Calu3 (cell line): Measurements from ENCODE around the gene KLHDC4. TPM values are rescaled to one million over a fixed set of nuclear protein-coding genes. Genes with fewer than 3 reads are reported as not detected.

Experiments
- BruUV-seq: library from RNA; stranded (reverse); fragments of 400-500 nt; replicated peaks from 2 replicates; lab custom pipeline; 2021; lab: Mats Ljungman, UMichigan
- CTCF ChIA-PET: fragments of 300-600 bp; sonication (Branson Sonifier 250); formaldehyde crosslinking; loops from one replicate; lab custom pipeline; 2022; ENCODE audit warnings: antibody characterized with exemption; lab: Charles Lee
- DNase-seq: peaks from one replicate; pipeline ENCODE4 v3.0.0; 2022
- H3K27ac Mint-ChIP-seq: one replicate; pipeline ENCODE4 v1.8.0; 2022; ENCODE audit warnings: mixed read lengths; ENCODE audit not compliant: unreplicated experiment
- H3K27me3 Mint-ChIP-seq: one replicate; pipeline ENCODE4 v1.8.0; 2022; ENCODE audit warnings: mixed read lengths; ENCODE audit not compliant: unreplicated experiment
- H3K36me3 Mint-ChIP-seq: one replicate; pipeline ENCODE4 v1.8.0; 2022; ENCODE audit warnings: mild to moderate bottlenecking, moderate library complexity, mixed read lengths; ENCODE audit not compliant: insufficient read depth, unreplicated experiment
- H3K4me1 Mint-ChIP-seq: one replicate; pipeline ENCODE4 v1.8.0; 2022; ENCODE audit warnings: mild to moderate bottlenecking, low read depth, mixed read lengths; ENCODE audit not compliant: unreplicated experiment
- H3K4me3 Mint-ChIP-seq: one replicate; pipeline ENCODE4 v1.8.0; 2022; ENCODE audit warnings: mild to moderate bottlenecking, low read depth, moderate library complexity, mixed read lengths; ENCODE audit not compliant: unreplicated experiment
- H3K9me3 Mint-ChIP-seq: one replicate; pipeline ENCODE4 v1.8.0; 2022; ENCODE audit warnings: low read depth, mixed read lengths; ENCODE audit not compliant: unreplicated experiment
- intact Hi-C: fragments of 100-400 bp; cut with micrococcal nuclease; formaldehyde crosslinking; loops from one replicate; pipeline ENCODE4 v1.10.0; 2022; ENCODE audit not compliant: unreplicated experiment
- total RNA-seq: library from RNA; stranded (reverse); gene quantifications from 2 replicates; pipeline ENCODE4 v1.2.3, GENCODE V29; 2022
- TF ChIP-seq, protein P1 (sequence below): fragments of 200-600 bp; IDR thresholded peaks from one replicate; pipeline ENCODE4 v1.8.0; 2022; ENCODE audit warnings: antibody characterized with exemption; ENCODE audit not compliant: unreplicated experiment

The KLHDC4 gene
- total RNA-seq, 1 experiment from 2014 or later = 106 TPM

DNA sequence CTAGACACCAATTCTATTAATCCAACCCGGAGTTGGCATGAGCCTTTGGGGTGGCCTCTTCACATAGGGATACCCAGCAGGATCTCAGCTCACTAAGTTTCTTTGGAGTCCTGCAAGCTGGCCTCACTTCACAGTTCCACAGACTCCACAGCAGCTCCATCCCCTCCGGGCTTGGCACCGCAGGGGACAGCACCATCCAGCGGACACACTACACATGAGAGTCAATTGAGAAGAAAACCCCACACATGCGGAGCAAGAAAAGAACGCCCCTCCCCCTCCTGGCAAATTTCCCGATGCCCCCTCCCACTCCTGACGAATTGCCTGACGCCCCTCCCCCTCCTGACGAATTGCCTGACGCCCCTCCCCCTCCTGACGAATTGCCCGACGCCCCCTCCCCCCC, 31.1 kb downstream of the KLHDC4 start:
- intact Hi-C loops = no loop called here
- CTCF ChIA-PET = no interaction called here
- Mint-ChIP-seq H3K4me1 (no peaks in the 10 kb centered on the region), H3K27me3 (no peaks in the 10 kb centered on the region), H3K4me3 (no peak overlapping the region), H3K36me3 (peaks cover 30% of the 10 kb centered on the region), H3K27ac (no peak overlapping the region), H3K9me3 (no peaks in the 10 kb centered on the region)
- no TSS peak for BruUV-seq
- no peak for DNase-seq
- TF ChIP-seq, protein P1, sequence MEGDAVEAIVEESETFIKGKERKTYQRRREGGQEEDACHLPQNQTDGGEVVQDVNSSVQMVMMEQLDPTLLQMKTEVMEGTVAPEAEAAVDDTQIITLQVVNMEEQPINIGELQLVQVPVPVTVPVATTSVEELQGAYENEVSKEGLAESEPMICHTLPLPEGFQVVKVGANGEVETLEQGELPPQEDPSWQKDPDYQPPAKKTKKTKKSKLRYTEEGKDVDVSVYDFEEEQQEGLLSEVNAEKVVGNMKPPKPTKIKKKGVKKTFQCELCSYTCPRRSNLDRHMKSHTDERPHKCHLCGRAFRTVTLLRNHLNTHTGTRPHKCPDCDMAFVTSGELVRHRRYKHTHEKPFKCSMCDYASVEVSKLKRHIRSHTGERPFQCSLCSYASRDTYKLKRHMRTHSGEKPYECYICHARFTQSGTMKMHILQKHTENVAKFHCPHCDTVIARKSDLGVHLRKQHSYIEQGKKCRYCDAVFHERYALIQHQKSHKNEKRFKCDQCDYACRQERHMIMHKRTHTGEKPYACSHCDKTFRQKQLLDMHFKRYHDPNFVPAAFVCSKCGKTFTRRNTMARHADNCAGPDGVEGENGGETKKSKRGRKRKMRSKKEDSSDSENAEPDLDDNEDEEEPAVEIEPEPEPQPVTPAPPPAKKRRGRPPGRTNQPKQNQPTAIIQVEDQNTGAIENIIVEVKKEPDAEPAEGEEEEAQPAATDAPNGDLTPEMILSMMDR = no peak

DNA sequence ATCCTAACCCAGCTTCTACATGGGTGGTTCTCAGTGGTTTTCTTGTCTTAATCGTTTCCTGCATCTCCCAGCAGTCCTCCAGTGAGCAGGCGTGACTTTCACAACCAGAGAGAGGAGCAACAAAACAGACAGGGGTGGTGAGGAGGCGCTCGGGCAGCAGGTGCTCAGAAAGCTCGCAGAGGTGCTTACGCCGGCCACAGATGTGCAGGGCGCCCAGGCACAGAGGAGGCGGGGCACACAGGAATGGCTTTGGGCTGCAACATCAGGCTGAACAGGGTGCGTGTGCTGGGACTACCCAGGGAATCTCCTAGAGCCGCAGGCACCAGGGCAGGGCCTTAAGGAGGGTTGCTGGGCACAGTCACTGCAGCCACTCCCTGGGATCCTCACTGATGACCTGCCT, 32.6 kb downstream of the KLHDC4 start:
- Mint-ChIP-seq H3K27me3 (no peaks in the 10 kb centered on the region), H3K9me3 (no peaks in the 10 kb centered on the region), H3K4me3 (no peak overlapping the region), H3K36me3 (peaks cover 37% of the 10 kb centered on the region), H3K27ac (no peak overlapping the region), H3K4me1 (no peaks in the 10 kb centered on the region)
- intact Hi-C loops = no loop called here
- BruUV-seq = no TSS peak
- TF ChIP-seq, protein P1 = no peak
- no peak for DNase-seq
- CTCF ChIA-PET = no interaction called here

GRCh38 chr16:87731607-87732006, 34.2 kb downstream of the KLHDC4 start:
- Mint-ChIP-seq H3K9me3 (no peaks in the 10 kb centered on the region), H3K27me3 (no peaks in the 10 kb centered on the region), H3K36me3 (peaks cover 49% of the 10 kb centered on the region), H3K27ac (no peak overlapping the region), H3K4me1 (no peaks in the 10 kb centered on the region), H3K4me3 (no peak overlapping the region)
- intact Hi-C loops = no loop called here
- no peak for DNase-seq
- TF ChIP-seq, protein P1 = no peak
- CTCF ChIA-PET = no interaction called here
- BruUV-seq = no TSS peak

GRCh38 chr16:87729266-87729954, 36.4 kb downstream of the KLHDC4 start:
- intact Hi-C loops = no loop called here
- Mint-ChIP-seq H3K27ac (no peak overlapping the region), H3K4me3 (no peak overlapping the region), H3K9me3 (no peaks in the 10 kb centered on the region), H3K27me3 (no peaks in the 10 kb centered on the region), H3K4me1 (no peaks in the 10 kb centered on the region), H3K36me3 (peaks cover 44% of the 10 kb centered on the region)
- no TSS peak for BruUV-seq
- TF ChIP-seq, protein P1 = no peak
- DNase-seq = no peak
- CTCF ChIA-PET = no interaction called here
